Esophagus squamous epithelium (tissue), 4 donors: ENCODE results near the gene STEAP1.

Experiments
- POLR2A ChIP-seq, 4 donors: fragments of 450-650 bp; IDR thresholded peaks; one replicate each; pipeline ENCODE4 v1.6.1; 2017; ENCODE audit warnings: antibody characterized with exemption in 4 of 4, mild to moderate bottlenecking in 4 of 4, moderate library complexity in 3 of 4
- TF ChIP-seq, protein P1 (sequence below), 6 experiments: fragments of 450-650 bp in 4 of 6; fragments of 200-600 bp in 2 of 6; sonication (generic) in 2 of 6; IDR thresholded peaks; one replicate each; pipeline ENCODE4 v1.5.1; 2016 to 2019; ENCODE audit warnings: antibody characterized with exemption in 6 of 6, mild to moderate bottlenecking in 4 of 6, moderate library complexity in 4 of 6

- no peak for TF ChIP-seq POLR2A (IDR thresholded peaks at IDR 0.05)
- TF ChIP-seq, protein P1, sequence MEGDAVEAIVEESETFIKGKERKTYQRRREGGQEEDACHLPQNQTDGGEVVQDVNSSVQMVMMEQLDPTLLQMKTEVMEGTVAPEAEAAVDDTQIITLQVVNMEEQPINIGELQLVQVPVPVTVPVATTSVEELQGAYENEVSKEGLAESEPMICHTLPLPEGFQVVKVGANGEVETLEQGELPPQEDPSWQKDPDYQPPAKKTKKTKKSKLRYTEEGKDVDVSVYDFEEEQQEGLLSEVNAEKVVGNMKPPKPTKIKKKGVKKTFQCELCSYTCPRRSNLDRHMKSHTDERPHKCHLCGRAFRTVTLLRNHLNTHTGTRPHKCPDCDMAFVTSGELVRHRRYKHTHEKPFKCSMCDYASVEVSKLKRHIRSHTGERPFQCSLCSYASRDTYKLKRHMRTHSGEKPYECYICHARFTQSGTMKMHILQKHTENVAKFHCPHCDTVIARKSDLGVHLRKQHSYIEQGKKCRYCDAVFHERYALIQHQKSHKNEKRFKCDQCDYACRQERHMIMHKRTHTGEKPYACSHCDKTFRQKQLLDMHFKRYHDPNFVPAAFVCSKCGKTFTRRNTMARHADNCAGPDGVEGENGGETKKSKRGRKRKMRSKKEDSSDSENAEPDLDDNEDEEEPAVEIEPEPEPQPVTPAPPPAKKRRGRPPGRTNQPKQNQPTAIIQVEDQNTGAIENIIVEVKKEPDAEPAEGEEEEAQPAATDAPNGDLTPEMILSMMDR (IDR thresholded peaks at IDR 0.05): no peak
Measured at GRCh38 chr7:90194911-90195809, 40.9 kb downstream of the STEAP1 start.
